IMR-90 (cell line): ENCODE data around the gene FH. TPM values are rescaled to one million over a fixed set of nuclear protein-coding genes. Genes with fewer than 3 reads are reported as not detected.

Source experiments
- ATAC-seq: fragments of 200-7000 bp; cut with Tn5 transposase; 2 replicates; pipeline ENCODE4 v1.9.1; 2020; ENCODE audit warnings: low read depth, mild to moderate bottlenecking, moderate library complexity
- BruUV-seq: library from RNA; stranded (reverse); fragments of 400-500 nt; replicated peaks from 2 replicates; lab custom pipeline; 2021; lab: Mats Ljungman, UMichigan
- CTCF ChIA-PET: fragments of 300-600 bp; formaldehyde crosslinking; extraction: SDS; loops from one replicate; lab custom pipeline; 2021; ENCODE audit warnings: antibody characterized with exemption; lab: Yijun Ruan, JAX
- POLR2A ChIA-PET: fragments of 300-600 bp; sonication (Branson Sonifier 250); formaldehyde crosslinking; loops from one replicate; lab custom pipeline; 2022; ENCODE audit warnings: antibody characterized with exemption; ENCODE audit not compliant: unreplicated experiment; lab: Charles Lee
- DNase-seq: peaks from one replicate; pipeline ENCODE4 v3.0.0; 2013
- H2AFZ ChIP-seq: replicated peaks from 2 replicates; pipeline ENCODE3; 2013; ENCODE audit warnings: low read length, mild to moderate bottlenecking; ENCODE audit not compliant: poor library complexity
- H2AK5ac ChIP-seq: 2 replicates; pipeline ENCODE4 v1.6.1; 2013; ENCODE audit warnings: low read depth, low read length, inconsistent platforms
- H2AK9ac ChIP-seq: replicated peaks from 2 replicates; pipeline ENCODE3; 2013; ENCODE audit warnings: mild to moderate bottlenecking, low read depth, low read length, moderate library complexity; ENCODE audit not compliant: poor library complexity
- H2BK120ac ChIP-seq: 2 replicates; pipeline ENCODE4 v1.6.1; 2013; ENCODE audit warnings: low read depth, low read length, inconsistent platforms
- H2BK15ac ChIP-seq: 3 replicates; pipeline ENCODE4 v1.6.1; 2013; ENCODE audit warnings: low read depth, low read length, inconsistent platforms
- H2BK20ac ChIP-seq: 2 replicates; pipeline ENCODE4 v1.6.1; 2013; ENCODE audit warnings: low read depth, mild to moderate bottlenecking, inconsistent platforms, low read length, moderate library complexity
- H2BK5ac ChIP-seq: 2 replicates; pipeline ENCODE4 v1.6.1; 2013; ENCODE audit warnings: mild to moderate bottlenecking, low read depth, low read length, inconsistent platforms; ENCODE audit not compliant: poor library complexity, severe bottlenecking
- H3K14ac ChIP-seq: replicated peaks from 2 replicates; pipeline ENCODE4 v1.6.1; 2013; ENCODE audit warnings: low read depth, low read length, inconsistent platforms
- H3K18ac ChIP-seq: 2 replicates; pipeline ENCODE4 v1.6.1; 2013; ENCODE audit warnings: low read depth, low read length, control low read depth
- H3K23ac ChIP-seq: 2 replicates; pipeline ENCODE4 v1.6.1; 2013; ENCODE audit warnings: low read depth, low read length, inconsistent platforms
- H3K27ac ChIP-seq: 2 replicates; pipeline ENCODE4 v1.5.1; 2013; ENCODE audit warnings: mild to moderate bottlenecking, control low read depth, low read length; ENCODE audit not compliant: insufficient read depth
- H3K27me3 ChIP-seq: 2 replicates; pipeline ENCODE4 v1.6.1; 2013; ENCODE audit warnings: low read length; ENCODE audit not compliant: control insufficient read depth, insufficient read depth
- H3K36me3 ChIP-seq: 2 replicates; pipeline ENCODE4 v1.6.1; 2013; ENCODE audit warnings: low read length, mixed read lengths; ENCODE audit not compliant: control insufficient read depth, insufficient read depth
- H3K4ac ChIP-seq: 2 replicates; pipeline ENCODE4 v1.6.1; 2013; ENCODE audit warnings: low read depth, low read length, inconsistent platforms
- H3K4me1 ChIP-seq: 2 replicates; pipeline ENCODE4 v1.6.1; 2013; ENCODE audit warnings: low read length, mixed read lengths; ENCODE audit not compliant: control insufficient read depth, insufficient read depth
- H3K4me2 ChIP-seq: 2 replicates; pipeline ENCODE4 v1.6.1; 2013; ENCODE audit warnings: low read depth, mild to moderate bottlenecking, control low read depth, low read length, moderate library complexity
- H3K4me3 ChIP-seq: 2 replicates; pipeline ENCODE4 v1.5.1; 2013; ENCODE audit warnings: low read depth, mild to moderate bottlenecking, control low read depth, low read length, moderate library complexity; ENCODE audit not compliant: insufficient read depth
- H3K56ac ChIP-seq: 2 replicates; pipeline ENCODE4 v1.6.1; 2013; ENCODE audit warnings: low read length, inconsistent platforms; ENCODE audit not compliant: insufficient read depth; ENCODE audit errors: extremely low read depth
- H3K79me1 ChIP-seq, 2 experiments: 2 replicates each; pipeline ENCODE4 v1.6.1; 2013; ENCODE audit warnings: low read length in 2 of 2, inconsistent platforms in 1 of 2, low read depth in 1 of 2
- H3K9ac ChIP-seq: 2 replicates; pipeline ENCODE4 v1.6.1; 2013; ENCODE audit warnings: low read depth, low read length, control low read depth
- H3K9me1 ChIP-seq: 2 replicates; pipeline ENCODE4 v1.6.1; 2013; ENCODE audit warnings: low read length, inconsistent platforms; ENCODE audit not compliant: insufficient read depth
- H3K9me3 ChIP-seq: 2 replicates; pipeline ENCODE4 v1.6.1; 2013; ENCODE audit warnings: low read length; ENCODE audit not compliant: control insufficient read depth, insufficient read depth
- H4K20me1 ChIP-seq: 2 replicates; pipeline ENCODE4 v1.6.1; 2013; ENCODE audit warnings: low read length, inconsistent platforms; ENCODE audit not compliant: insufficient read depth
- H4K5ac ChIP-seq: 2 replicates; pipeline ENCODE4 v1.6.1; 2013; ENCODE audit warnings: mild to moderate bottlenecking, low read depth, low read length, control low read depth
- H4K8ac ChIP-seq, 2 experiments: 2 replicates each; pipeline ENCODE4 v1.6.1; 2013; ENCODE audit warnings: low read depth in 2 of 2, low read length in 2 of 2, control low read depth in 1 of 2, inconsistent platforms in 1 of 2
- H4K91ac ChIP-seq: 2 replicates; pipeline ENCODE4 v1.6.1; 2013; ENCODE audit warnings: low read depth, low read length, inconsistent platforms; ENCODE audit not compliant: insufficient read depth
- BHLHE40 ChIP-seq: fragments of 150-350 bp; IDR thresholded peaks from 2 replicates; pipeline ENCODE4 v1.6.1; 2016; ENCODE audit warnings: mild to moderate bottlenecking, low read depth, low read length
- CHD1 ChIP-seq: IDR thresholded peaks from 2 replicates; pipeline ENCODE4 v1.6.1; 2012; ENCODE audit warnings: low read depth, low read length, improper control_type of control experiment
- FOS ChIP-seq: fragments of 150-350 bp; IDR thresholded peaks from 2 replicates; pipeline ENCODE4 v1.6.1; 2016; ENCODE audit warnings: low read depth, low read length
- NFE2L2 ChIP-seq: fragments of 150-350 bp; IDR thresholded peaks from 2 replicates; pipeline ENCODE4 v1.6.1; 2016; ENCODE audit warnings: low read depth, mild to moderate bottlenecking, low read length
- POLR2A ChIP-seq: IDR thresholded peaks from 2 replicates; pipeline ENCODE4 v1.6.1; 2012; ENCODE audit warnings: mild to moderate bottlenecking, low read depth, low read length
- RAD21 ChIP-seq: IDR thresholded peaks from 2 replicates; pipeline ENCODE4 v1.6.1; 2012; ENCODE audit warnings: low read length, improper control_type of control experiment
- RFX5 ChIP-seq: IDR thresholded peaks from 2 replicates; pipeline ENCODE4 v1.8.0; 2012; ENCODE audit warnings: low read depth, mild to moderate bottlenecking, low read length, moderate library complexity
- SMC3 ChIP-seq: fragments of 150-350 bp; IDR thresholded peaks from 2 replicates; pipeline ENCODE4 v1.6.1; 2016; ENCODE audit warnings: low read depth, mild to moderate bottlenecking, antibody characterized with exemption, low read length, moderate library complexity
- WGBS, 2 experiments: methylation state at CpG; one replicate each; pipeline versions ENCODE4 v1.1.5 to v1.1.7; 2013; ENCODE audit warnings: missing lambda C conversion rate in 2 of 2; ENCODE audit not compliant: insufficient read length in 1 of 2; ENCODE audit errors: extremely low coverage in 2 of 2; 5-methylcytosine and 5-hydroxymethylcytosine counted together
- dilution Hi-C: fragments of 300-500 bp; cut with HindIII; formaldehyde crosslinking; loops from one replicate; pipeline ENCODE4 v1.14.3; 2018; ENCODE audit warnings: low sequenced_read_pairs; ENCODE audit not compliant: unreplicated experiment
- in situ Hi-C: fragments of 300-500 bp; cut with MboI; formaldehyde crosslinking; loops from 3 replicates; pipeline ENCODE4 v1.14.3; 2019; ENCODE audit warnings: low sequenced_read_pairs, inconsistent platforms, mixed read lengths
- intact Hi-C: fragments of 100-400 bp; cut with micrococcal nuclease; formaldehyde crosslinking; loops from 2 replicates; pipeline ENCODE4 v1.10.0; 2022
- polyA plus RNA-seq, 3 experiments: library from polyadenylated mRNA; depleted of rRNA; stranded (reverse); fragments of >200 nt; gene quantifications; 2 replicates each; pipeline ENCODE4 v1.2.3, GENCODE V29; 2012; ENCODE audit warnings: low replicate concordance in 1 of 3
- total RNA-seq: library from RNA; depleted of rRNA; stranded (reverse); fragments of >200 nt; gene quantifications from 2 replicates; pipeline ENCODE4 v1.2.3, GENCODE V29; 2012
- TF ChIP-seq, protein P1 (sequence below): fragments of 150-350 bp; IDR thresholded peaks from 2 replicates; pipeline ENCODE4 v1.6.1; 2016; ENCODE audit warnings: low read depth, mild to moderate bottlenecking, low read length, moderate library complexity, borderline replicate concordance
- TF ChIP-seq, protein P2 (sequence below): conservative IDR thresholded peaks from 2 replicates; pipeline ENCODE4 v1.5.1; 2012; ENCODE audit warnings: mild to moderate bottlenecking, low read depth, low read length, improper control_type of control experiment

The FH gene
- total and polyA plus RNA-seq, 2 of the 4 experiments (the other 2 are of a cell fraction) = 75.5 to 78.7 TPM

DNA sequence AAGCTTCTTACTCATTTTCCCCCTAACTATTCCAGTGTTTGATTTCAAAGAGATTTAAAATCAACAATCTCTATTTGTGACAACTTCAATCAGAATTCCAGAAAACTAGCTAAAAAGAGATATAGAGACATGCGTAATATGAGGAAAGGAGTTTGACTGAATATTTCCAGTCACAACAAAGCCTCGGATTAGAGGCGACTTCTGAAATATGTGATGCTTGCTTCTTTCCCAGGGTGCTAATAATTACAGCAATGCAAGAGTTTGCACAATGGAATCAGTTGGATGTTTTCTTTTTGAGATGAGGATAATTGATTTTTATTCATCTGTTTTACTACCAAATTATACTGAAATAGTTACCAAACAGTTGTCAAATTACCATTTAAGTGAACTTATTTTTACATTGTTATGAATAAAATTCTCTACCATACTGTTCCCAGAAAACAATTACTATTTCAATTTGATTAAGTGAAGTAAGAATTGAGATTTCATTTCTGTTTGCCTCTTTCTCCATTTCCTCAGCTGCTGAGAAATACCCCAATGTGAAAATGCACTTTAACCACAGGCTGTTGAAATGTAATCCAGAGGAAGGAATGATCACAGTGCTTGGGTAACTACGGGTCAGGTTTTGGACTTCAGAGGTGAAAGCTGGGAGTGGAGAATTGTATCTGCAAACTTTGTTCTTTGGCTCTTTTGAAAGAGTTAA is 40.7 kb upstream of the FH start:
- TF ChIP-seq NFE2L2 = no peak
- TF ChIP-seq, protein P1, sequence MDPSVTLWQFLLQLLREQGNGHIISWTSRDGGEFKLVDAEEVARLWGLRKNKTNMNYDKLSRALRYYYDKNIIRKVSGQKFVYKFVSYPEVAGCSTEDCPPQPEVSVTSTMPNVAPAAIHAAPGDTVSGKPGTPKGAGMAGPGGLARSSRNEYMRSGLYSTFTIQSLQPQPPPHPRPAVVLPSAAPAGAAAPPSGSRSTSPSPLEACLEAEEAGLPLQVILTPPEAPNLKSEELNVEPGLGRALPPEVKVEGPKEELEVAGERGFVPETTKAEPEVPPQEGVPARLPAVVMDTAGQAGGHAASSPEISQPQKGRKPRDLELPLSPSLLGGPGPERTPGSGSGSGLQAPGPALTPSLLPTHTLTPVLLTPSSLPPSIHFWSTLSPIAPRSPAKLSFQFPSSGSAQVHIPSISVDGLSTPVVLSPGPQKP = no peak
- no peak for TF ChIP-seq FOS
- TF ChIP-seq, protein P2, sequence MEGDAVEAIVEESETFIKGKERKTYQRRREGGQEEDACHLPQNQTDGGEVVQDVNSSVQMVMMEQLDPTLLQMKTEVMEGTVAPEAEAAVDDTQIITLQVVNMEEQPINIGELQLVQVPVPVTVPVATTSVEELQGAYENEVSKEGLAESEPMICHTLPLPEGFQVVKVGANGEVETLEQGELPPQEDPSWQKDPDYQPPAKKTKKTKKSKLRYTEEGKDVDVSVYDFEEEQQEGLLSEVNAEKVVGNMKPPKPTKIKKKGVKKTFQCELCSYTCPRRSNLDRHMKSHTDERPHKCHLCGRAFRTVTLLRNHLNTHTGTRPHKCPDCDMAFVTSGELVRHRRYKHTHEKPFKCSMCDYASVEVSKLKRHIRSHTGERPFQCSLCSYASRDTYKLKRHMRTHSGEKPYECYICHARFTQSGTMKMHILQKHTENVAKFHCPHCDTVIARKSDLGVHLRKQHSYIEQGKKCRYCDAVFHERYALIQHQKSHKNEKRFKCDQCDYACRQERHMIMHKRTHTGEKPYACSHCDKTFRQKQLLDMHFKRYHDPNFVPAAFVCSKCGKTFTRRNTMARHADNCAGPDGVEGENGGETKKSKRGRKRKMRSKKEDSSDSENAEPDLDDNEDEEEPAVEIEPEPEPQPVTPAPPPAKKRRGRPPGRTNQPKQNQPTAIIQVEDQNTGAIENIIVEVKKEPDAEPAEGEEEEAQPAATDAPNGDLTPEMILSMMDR = no peak
- TF ChIP-seq BHLHE40 = no peak
- TF ChIP-seq SMC3 = no peak
- no peak for TF ChIP-seq CHD1
- no peak for TF ChIP-seq RFX5
- no peak for TF ChIP-seq POLR2A
- TF ChIP-seq RAD21 = no peak
- dilution Hi-C loops (no loop called here), in situ Hi-C loops (no loop called here), intact Hi-C loops (no loop called here)
- Histone ChIP-seq H3K79me1 (no peaks in the 10 kb centered on the region), H3K4ac (no peak overlapping the region), H2AFZ (no peak overlapping the region), H3K4me1 (no peaks in the 10 kb centered on the region), H3K27ac (no peak overlapping the region), H3K4me2 (no peak overlapping the region), H3K9me1 (no peaks in the 10 kb centered on the region), H4K5ac (no peak overlapping the region), H3K36me3 (no peaks in the 10 kb centered on the region), H3K9ac (no peak overlapping the region), H3K27me3 (no peaks in the 10 kb centered on the region; the same call in 1 of the 2 replicates), H4K91ac (no peak overlapping the region), H2BK120ac (no peak overlapping the region), H2BK20ac (no peak overlapping the region), H2BK15ac (no peak overlapping the region), H3K14ac (no peak overlapping the region), H2AK9ac (no peak overlapping the region), H3K23ac (no peak overlapping the region), H4K8ac (no peak overlapping the region), H4K20me1 (no peaks in the 10 kb centered on the region), H2AK5ac (no peak overlapping the region), H3K18ac (no peak overlapping the region), H3K56ac (no peak overlapping the region), H3K4me3 (no peak overlapping the region), H3K9me3 (no peaks in the 10 kb centered on the region), H2BK5ac (no peak overlapping the region)
- WGBS, 2 experiments = no CpG with 5 or more reads among the region's 4 CpGs
- ATAC-seq (no peak), DNase-seq (no peak)
- ChIA-PET POLR2A (no interaction called here), CTCF (interaction anchor here (1.2 kb wide), 1 partner anchor 30 kb away, joined by 3 read pairs; no protein-coding TSS in a partner anchor)
- no TSS peak for BruUV-seq
